GM19023 (cell line): ENCODE results near the gene SPATA2.

Experiments
- ATAC-seq: cut with Tn5 transposase; IDR thresholded peaks from one replicate; pipeline ENCODE4 v1.9.1; 2021; ENCODE audit warnings: mild to moderate bottlenecking, moderate library complexity; ENCODE audit not compliant: unreplicated experiment

SPATA2 gene

DNA sequence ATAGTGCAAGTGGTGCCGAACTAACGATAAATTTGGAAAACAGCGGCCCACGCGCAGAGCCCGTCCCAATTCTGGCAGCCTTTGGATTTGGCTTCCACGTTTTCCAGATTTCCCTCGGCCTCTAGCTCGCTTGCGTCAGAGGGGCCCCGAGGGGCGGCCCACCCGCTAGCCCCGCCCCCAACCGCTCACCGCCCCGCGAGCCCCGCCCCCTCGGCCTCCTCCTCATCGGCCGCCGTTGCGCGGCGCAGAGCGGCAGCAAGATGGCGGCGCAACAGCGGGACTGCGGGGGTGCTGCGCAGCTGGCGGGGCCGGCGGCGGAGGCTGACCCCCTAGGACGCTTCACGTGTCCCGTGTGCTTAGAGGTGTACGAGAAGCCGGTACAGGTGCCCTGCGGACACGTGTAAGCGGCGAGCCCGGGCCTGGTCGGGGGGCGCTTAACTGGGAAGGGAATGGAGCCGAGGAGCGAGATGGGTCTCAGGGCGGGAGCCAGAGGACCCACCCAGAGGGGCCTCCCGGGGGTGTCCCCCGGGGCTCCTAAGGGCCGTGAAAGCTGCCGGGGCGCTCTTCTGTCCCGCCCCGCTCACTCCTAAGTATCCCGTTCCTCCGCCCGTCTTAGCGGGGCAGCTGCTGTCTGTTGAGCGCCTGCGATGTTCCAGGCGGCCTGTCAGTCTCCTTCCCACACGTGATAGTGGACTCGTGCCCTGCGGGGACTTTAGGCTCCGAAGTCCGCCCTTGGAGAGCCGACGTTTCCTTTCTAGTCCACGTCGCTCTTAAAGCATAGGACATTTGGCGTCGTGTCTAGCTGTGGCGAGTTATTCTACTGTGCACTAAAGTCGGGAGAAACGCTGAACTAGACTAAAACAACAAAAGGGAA is 21.1 kb upstream of the SPATA2 start, which contains the start of gene RNF114:
TSS of gene RNF114 (plus strand) at position 245 of the 874 bp plus-strand sequence. CDS start at position 261, 16 bp downstream.
- peak; percentile 68 for ATAC-seq

DNA sequence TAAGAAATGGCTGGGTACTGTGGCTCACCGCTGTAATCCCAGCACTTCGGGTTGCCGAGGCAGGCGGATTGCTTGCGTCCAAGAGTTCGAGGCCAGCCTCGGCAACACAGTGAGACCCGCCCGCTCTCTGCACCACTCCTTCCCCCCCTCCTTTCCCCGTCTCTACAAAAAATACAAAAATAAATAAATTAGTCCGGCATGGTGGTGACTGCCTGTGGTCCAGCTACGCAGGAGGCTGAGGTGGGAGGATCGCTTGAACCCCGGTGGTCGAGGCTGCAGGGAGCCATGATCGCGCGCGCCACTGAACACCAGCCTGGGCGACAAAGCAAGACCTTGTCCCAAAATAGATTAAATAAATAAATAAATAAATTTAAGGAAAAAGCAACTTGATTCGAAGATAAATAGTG is 20.4 kb upstream of the SPATA2 start:
- ATAC-seq = no peak

DNA sequence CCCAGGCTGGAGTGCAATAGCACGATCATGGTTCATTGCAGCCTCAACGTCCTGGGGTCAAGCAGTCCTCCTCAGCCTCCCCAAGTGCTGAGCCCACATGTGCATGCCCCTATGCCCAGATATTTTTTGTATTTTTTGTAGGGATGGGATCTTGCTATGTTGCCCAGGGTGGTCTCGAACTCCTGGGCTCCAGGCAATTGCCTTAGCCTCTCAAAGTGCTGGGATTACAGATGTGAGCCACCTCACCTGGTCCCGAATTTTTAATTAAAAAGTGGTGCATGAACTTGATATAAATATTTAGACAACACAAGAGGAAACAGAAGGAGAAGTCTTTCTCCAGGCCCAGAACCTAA is 13.8 kb upstream of the SPATA2 start:
- ATAC-seq = no peak

DNA sequence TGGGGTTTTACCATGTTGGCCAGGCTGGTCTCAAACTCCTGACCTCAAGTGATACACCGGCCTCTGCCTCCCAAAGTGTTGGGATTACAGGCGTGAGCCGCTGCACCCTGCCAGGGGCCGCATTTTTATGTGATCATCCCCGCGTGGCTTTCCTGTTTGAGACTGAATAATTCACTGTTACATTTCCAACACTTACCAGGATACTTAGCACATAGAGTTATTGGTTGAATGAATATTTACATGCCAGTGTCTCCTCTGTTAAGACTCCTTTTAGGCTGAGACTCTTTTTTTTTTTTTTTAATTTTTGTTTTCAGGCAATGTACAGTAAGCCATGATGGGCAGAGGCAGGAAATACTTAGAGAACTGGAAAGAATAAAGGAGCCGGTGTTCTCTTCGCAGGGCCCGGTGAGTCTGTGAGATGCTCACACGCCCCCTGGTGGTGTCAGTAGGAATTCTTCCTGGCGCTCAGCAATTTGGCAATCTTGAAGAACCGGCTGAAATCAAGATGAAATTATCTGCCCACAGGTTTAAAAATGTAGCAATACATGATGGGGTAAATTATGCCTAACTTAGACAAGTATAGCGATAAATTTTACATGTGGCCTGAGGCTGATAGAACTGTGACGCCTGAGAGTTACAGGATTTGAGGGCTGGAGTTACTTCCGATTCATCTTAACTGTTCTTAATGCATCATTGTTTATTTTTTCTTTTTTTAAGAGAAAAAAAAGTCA is 13.2 kb upstream of the SPATA2 start:
- no peak for ATAC-seq

DNA sequence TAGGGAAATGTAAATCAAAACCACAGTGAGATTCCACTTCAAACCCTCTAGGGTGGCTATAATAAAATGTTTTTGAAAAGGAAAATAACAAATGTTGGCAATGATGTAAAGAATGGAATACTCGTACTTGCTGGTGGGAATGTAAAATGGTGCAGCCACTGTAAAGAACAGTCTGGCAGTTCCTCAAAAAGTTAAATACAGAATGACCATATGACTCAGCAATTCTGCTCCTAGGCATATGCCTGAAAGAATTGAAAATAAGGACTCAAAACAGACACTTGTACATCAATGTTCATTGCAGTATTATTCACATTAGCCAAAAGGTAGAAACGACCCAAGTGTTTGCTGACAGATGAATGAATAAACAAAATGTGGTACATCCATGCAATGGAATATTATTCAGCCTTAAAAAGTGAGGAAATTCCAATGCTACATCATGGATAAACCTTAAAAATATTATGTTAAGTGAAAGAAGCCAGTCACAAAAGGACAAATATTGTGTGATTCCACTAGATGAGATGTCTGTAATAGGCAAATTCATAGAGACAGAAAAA is 10.6 kb upstream of the SPATA2 start:
- ATAC-seq = no peak

DNA sequence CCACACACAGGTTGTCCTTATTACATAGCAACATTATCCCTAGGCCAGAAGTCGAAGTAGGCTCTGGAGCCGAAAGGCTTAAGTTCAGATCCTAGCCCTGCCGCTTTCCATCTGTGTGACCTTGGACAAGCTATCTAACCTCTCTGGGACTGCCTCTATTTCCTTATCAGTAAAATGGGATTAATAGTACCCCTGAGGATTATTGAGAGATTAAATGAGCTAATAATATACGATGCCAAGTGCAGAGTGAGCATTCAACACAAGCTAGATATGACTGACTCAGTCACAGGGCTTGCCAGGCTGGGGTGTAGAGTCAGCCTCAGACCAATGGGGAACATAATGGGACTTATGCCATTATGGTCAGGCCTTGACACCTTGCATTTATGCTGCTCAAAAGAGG is 8.9 kb upstream of the SPATA2 start:
- ATAC-seq = no peak

DNA sequence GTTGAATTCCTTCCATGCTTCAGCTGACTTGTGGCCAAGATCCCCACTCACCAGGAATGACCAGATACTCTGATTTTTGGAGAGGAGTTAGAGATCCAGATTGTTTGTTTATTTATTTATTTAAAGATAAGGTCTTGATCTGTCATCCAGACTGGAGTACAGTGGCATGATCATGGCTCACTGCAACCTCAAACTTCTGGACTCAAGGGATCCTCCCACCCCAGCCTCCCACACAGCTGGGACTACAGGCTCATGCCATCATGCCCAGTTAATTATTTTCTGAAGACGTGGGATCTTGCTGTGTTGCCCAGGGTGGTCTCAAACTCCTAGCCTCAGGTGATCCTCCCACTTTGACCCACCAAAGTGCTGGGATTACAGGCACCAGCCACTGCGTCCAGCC is 4.1 kb upstream of the SPATA2 start:
- no peak for ATAC-seq

DNA sequence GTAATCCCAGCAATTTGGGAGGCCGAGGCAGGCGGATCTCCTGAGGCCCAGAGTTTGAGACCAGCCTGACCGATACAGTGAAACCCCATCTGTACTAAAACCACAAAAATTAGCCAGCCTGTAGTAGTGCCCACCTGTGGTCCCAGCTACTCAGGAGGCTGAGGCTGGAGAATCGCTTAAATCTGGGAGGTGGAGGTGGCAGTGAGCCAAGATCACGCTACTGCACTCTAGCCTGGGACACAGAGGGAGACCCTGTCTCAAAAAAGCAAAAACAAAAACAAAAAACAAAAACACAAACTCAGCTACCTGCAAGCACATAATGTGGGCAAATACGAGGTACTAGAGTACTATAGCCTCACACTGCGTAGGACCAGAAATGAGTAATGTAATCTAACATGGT is 3.7 kb upstream of the SPATA2 start:
- no peak for ATAC-seq

DNA sequence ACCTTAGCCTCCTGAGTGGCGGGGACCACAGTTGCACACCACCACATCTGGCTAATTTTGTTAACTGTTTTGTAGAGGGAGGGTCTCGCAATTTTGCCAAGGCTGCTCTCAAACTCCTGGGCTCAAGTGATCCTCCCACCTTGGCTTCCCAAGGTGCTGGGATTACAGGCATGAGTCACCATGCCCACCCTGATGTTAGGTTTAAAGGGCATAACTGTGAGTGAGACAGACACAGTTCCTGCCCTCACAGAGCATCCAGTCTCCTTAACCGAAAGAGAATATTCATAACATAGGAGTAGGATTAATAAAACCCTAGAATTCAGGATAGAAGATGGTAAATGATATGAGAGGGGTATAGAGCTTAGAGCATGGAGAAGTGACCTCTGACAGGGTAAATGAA is 3.1 kb upstream of the SPATA2 start:
- no peak for ATAC-seq

DNA sequence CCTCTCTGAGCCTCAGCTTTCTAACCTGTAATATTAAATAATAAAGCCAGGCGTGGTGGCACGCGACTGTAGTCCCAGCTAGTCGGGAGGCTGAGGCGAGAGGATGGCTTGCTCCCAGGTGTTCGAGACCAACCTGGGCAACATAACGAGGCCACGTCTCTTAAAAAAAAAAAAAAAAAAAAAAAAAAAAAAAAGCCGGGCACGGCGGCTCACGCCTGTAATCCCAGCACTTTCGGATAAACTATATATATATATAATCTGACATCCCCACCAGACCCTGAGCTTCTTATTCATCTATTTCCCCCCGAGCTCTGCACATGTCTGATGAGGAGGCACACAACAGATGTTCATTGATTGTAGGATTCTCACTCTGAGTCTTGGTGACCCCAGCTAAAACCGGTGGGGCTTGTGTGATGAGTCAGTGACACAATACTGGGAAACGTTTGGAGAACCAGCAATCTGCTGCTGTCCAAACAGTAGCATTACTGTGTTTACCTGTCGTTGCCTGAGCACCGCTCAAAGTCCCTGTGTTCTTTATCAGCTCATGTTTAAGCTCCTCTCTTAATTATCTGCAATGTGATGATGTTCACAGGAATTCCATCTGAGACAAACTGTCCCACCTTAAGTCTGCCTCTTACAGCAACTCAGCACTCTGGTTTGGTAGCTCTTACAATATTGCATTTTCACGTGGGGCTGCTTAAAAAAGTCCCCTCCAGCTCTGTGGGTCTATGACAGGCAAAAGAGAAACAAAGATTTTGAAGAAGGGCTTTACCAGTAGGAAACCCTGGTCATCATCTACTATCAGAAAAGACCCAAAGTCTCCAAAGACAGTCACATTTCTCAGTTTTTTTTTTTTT is 1.0 kb upstream of the SPATA2 start:
- no peak for ATAC-seq

DNA sequence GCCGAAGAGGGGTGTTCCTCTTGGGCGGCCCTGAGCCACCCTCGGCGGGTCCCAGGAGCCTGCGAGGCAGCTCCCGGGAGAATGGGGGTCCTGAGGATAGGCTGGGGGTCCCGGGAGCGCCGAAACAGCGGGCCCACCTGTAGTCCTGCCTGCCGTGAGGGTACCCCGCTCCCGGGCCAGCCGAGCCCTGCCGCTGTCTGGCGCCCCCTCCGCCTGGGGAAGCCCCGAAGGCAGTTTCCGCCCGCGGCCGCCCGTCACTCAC is 280 bp downstream of the SPATA2 start:
- ATAC-seq = peak; percentile 26

DNA sequence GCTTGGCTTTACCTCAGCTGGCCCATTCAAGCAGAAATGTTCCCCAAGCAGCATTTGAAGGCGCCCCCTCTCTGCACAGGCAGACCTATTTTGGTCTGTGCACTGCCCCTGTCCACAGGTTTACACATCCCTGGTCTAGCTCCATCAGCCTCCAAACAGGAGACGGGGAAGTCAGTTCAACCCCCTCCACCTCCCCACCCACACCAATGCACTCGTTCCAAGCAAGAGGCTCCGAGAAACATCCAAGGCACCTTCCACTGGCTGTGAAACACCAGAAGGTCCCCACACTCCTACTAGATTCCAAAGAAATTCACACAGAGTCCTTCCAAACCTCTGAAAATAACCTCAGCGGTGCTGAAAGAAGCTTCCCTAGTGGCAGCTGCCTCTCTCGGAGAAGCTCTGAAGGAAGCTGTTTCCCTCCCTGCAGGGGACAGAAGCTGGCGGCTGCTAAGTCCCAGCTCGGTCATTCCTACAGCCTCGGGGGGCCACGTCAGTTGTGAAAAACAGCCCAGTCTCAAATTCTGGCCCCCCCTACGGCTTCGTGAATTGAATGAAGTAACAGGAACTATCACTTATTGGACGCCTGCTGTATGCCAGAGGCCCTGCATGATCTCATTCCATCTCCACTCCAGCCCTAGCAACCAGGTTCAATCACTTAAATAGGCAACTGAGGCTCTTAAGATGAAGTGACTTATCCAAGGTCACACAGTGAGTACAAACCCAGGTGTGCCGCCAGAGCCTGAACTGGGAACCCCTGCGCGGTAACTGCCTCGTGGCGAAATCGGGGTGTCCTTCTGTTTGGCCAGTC is 815 bp downstream of the SPATA2 start:
- no peak for ATAC-seq

DNA sequence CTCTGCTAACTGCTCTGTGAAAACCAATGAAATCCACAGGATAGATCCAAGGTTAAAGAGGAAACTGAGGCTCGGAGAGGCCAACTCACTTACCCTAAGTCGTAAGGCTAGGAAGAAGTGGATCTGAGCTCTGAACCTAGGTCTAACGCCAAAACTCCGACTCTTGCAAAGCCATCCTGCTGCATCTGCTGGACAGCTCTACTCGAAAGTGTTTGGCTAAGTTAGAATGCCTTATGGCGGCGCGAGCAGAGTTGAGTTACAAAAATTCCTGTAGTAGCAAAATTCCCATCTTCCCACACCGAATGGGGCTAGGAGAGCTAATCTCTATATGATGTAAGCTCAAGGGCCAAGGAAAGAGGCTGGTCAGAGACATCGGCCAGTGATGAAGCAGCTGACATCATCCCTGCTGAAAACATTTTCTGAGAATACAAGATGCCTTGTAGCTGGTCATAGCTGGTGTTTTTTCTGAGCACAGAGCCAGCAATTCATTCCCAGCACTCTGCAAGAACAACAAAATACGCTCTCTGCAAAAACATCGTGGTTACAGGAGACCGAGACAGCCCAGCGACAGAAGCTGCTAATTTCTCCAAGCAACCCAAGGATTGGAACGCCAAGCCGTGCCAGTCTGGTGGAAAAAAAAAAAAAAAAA is 1.8 kb downstream of the SPATA2 start:
- ATAC-seq = no peak

DNA sequence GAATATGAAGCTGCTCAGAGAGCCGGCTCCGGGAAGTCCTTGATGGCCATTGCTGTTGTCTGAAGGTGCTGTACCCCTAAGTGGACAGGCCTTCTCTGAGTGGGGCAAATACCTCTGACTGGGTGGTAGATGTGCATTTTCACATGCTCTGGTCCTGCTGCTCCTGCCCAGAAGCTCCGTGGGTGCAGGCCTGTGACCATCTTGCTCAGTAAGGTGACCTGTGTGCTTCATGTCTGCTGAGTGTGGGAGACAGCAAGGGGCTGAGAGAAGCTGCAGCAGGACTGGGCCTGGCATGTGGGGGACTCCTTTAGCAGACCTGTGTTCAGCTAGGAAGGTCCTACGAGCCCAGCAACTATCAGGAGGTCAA is 5.0 kb downstream of the SPATA2 start:
- no peak for ATAC-seq

DNA sequence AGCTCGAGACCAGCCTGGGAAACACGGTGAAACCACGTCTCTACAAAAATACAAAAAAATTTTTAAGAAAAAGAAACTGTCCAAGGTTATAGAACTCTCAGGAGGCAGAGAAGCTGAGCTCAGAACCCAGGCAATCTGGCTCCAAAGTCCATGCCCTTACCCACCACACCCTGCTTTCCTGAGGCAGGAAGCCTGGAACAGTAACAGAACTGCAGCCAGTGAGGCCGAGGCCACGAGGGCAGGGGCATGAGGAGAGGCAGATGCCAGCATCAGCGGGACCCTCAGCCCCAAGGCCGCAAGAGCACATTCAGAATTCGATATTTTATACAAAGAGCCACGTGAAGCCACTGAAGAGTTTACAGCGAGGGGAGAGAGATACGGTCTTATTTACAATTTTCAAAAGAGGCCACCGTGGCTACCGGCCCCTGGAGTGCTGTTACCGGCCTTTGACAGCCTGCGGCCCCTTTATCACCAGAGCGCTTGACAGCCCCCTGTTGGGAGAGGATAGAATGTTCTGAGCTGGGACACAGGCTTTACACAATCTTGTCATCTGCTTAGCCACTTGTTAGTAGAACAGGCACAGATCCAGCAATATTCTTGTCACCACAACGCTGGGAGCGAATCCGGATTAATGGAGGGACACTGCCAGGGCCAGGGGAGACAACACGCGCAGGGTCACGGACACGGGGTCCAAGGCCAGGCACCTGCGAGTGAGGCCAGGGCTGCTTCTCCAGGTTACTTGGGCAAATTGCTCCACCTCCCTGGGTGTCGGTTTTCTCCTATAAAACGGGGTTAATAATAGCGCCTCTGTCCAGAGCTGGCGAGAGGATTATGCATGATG is 5.6 kb downstream of the SPATA2 start:
- no peak for ATAC-seq

DNA sequence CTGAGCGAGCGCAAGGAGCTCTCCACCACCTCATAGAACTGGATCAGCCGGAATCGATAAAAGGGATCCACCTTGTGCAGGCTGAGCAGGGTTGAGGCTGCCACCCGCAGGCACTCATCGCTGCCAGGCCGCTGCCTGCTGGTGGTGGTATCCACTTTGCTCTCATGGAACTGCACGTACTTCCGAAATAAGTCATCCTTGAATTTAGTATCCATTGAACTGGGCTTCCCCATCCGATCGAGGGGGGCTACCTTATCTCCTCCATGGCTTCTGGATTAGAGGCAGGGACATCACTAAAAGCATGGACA is 7.1 kb downstream of the SPATA2 start:
- no peak for ATAC-seq

DNA sequence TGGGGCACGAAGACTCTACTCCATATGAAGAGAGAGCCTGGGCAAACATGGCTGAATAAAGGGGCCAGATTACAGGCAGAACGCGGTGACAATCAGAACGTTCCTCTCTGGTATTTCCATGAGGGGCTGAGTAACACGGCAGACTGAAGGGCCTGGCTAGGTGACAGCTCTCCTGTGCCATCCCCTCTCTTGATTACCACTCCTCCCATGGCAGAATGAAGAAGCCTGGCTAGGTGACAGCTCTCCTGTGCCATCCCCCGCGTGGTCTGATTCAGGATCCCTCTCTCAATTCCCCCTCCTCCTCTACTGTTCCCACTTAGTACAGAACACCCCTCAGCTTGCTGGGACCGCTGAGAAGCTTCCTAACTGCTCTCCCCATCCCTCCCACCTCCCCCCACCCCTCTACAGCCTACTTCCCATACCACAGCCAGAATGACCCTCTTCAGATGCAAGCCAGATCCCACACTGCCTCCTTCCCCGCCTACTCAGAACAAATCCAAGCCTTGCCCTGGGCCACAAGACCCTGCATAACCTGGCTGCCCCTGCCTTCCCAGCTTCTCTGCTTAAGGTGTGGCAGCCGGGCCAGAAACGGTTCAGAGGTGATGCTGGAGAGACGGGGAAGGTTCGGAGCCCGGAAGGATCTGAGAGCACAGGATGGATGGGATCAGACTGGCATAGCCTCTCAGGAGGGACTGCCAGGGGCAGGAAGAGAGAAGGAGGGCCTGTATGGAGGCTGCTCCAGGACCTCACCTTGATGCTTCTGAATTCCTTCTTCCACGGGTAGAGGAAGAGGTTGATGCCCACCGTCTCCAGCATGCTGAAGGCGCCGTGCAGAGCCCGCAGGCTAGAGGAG is 7.7 kb downstream of the SPATA2 start:
- ATAC-seq = no peak

DNA sequence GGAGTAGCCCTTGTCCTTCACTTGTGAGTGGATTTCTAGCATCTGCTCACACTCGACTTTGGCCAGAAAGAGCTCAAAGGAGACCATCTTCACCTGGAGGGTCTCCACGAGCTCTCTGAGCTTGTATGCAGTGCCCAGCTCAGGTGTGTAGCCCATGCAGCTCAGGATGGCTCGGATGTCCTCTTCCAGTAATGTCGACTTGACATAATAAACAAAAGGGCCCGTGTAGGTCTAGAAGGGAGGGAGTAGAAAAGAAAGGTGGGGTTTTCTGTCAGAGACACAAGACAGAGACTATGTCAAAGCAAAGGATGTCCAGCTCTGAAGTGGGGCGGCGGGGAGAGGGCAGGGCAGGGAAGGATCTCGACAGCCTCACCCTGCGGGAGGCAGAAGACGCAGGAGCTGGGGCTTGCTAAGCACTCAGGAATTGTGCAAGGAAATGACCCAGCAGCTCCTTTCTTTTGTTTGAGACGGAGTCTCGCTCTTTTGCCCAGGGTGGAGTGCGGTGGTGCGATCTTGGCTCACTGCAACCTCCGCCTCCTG is 8.6 kb downstream of the SPATA2 start:
- ATAC-seq = no peak
